T-helper 1 cell treated with Interleukin-12 subunit alpha and Interleukin-12 subunit beta and Interleukin-4 antibody, amounts not matched to agents 30 μg/mL and 1 μg/mL, for 36 hours (primary cell): ENCODE results near the gene ZNF174.
A peak's percentile ranks its signal among the peaks of the same experiment; 100 is the strongest.

ENCODE experiments used
- H3K27ac Mint-ChIP-seq: one replicate; pipeline ENCODE4 v1.8.0; 2021; ENCODE audit warnings: mild to moderate bottlenecking, mixed read lengths
- H3K27me3 Mint-ChIP-seq: one replicate; pipeline ENCODE4 v1.8.0; 2021; ENCODE audit warnings: low read depth, mixed read lengths
- H3K36me3 Mint-ChIP-seq: one replicate; pipeline ENCODE4 v1.8.0; 2021; ENCODE audit warnings: low read depth, mixed read lengths
- H3K4me1 Mint-ChIP-seq: one replicate; pipeline ENCODE4 v1.8.0; 2021; ENCODE audit warnings: low read depth, mixed read lengths
- H3K4me3 Mint-ChIP-seq: one replicate; pipeline ENCODE4 v1.8.0; 2021; ENCODE audit warnings: mild to moderate bottlenecking, moderate library complexity, mixed read lengths
- H3K9me3 Mint-ChIP-seq: one replicate; pipeline ENCODE4 v1.8.0; 2021; ENCODE audit warnings: mixed read lengths

Gene ZNF174

GRCh38 chr16:3400779-3401688 lies at the start of gene ZNF174, which contains the start of gene ZSCAN32:
TSS of gene ZNF174 (plus strand) at chr16:3401215. CDS start at chr16:3402005, 790 bp downstream.
TSS of gene ZSCAN32 (minus strand) at chr16:3401004. CDS start at chr16:3397557, 3,447 bp downstream.
- Mint-ChIP-seq H3K4me1 (peaks cover 23% of the 10 kb centered on the region), H3K9me3 (peaks cover 54% of the 10 kb centered on the region), H3K36me3 (peaks cover 71% of the 10 kb centered on the region), H3K27ac (peak within 1 kb of the TSS; percentile 84), H3K4me3 (peak within 1 kb of the TSS; percentile 90), H3K27me3 (no peaks in the 10 kb centered on the region)

DNA sequence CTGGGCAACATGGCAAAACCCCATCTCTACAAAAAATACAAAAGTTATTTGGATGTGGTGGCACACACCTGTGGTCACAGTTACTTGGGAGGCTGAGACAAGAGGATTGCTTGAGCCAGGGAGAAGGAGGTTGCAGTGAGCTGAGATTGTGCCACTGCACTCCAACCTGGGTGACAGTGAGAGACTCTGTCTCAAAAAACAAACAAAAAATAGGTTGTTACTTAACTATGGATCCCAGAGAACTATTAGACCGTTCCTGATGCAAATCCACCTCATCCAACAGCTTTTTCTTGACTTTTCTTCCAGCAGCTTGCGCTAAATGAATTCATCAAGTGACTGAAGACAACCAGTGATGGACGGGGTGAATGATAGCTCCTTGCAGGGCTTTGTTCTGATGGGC lies 45.4 kb upstream of the ZNF174 start, which contains the start of gene OR2C1:
OR2C1 (plus strand) TSS at position 301 of the 400 bp plus-strand sequence; CDS start at position 353, 52 bp downstream.
- Mint-ChIP-seq H3K4me3 (no peak within 1 kb of the TSS), H3K27me3 (no peaks in the 10 kb centered on the region), H3K4me1 (no peaks in the 10 kb centered on the region), H3K27ac (no peak within 1 kb of the TSS), H3K9me3 (peaks cover 50% of the 10 kb centered on the region), H3K36me3 (peaks cover 1% of the 10 kb centered on the region)

GRCh38 chr16:3356118-3356517 lies 44.9 kb upstream of the ZNF174 start:
- Mint-ChIP-seq H3K9me3 (peaks cover 53% of the 10 kb centered on the region), H3K4me3 (no peak overlapping the region), H3K4me1 (no peaks in the 10 kb centered on the region), H3K27me3 (no peaks in the 10 kb centered on the region), H3K36me3 (peaks cover 1% of the 10 kb centered on the region), H3K27ac (no peak overlapping the region)

- H3K4me3 Mint-ChIP-seq, result no peak overlapping the region
- peaks cover 1% of the 10 kb centered on the region for H3K36me3 Mint-ChIP-seq
Observed at GRCh38 chr16:3358871-3359270, 42.1 kb upstream of the ZNF174 start.

DNA sequence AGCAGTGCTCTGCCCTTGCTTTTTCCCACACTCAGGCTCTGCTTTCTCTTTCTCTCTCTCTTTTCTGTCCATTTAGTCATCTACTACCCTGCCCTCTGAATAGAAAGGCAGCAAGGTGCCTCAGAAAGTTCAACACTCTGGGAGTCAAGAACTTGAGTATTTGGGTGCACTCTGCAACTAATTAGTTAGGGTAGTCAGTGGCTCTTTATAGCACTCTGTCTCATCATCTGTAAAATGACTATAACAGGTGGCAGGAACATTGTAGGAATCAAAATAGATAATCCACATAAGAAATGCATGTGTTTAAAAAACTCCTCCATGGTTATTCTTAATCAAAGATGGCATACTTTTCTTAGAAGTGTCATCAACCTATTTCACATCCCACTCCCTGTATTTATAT lies 38.1 kb upstream of the ZNF174 start:
- Mint-ChIP-seq H3K27me3 (no peaks in the 10 kb centered on the region), H3K9me3 (peaks cover 64% of the 10 kb centered on the region), H3K4me1 (no peaks in the 10 kb centered on the region), H3K27ac (no peak overlapping the region), H3K4me3 (no peak overlapping the region), H3K36me3 (peaks cover 11% of the 10 kb centered on the region)

More at GRCh38 chr16:3358871-3359270, 42.1 kb upstream of the ZNF174 start:
- no peaks in the 10 kb centered on the region for H3K4me1 Mint-ChIP-seq
- H3K27ac Mint-ChIP-seq, result no peak overlapping the region
- no peaks in the 10 kb centered on the region for H3K27me3 Mint-ChIP-seq
- H3K9me3 Mint-ChIP-seq, result peaks cover 63% of the 10 kb centered on the region

- H3K27ac Mint-ChIP-seq, result no peak overlapping the region
- H3K36me3 Mint-ChIP-seq, result peaks cover 11% of the 10 kb centered on the region
- H3K4me1 Mint-ChIP-seq, result no peaks in the 10 kb centered on the region
- H3K27me3 Mint-ChIP-seq, result no peaks in the 10 kb centered on the region
- no peak overlapping the region for H3K4me3 Mint-ChIP-seq
- H3K9me3 Mint-ChIP-seq, result peaks cover 62% of the 10 kb centered on the region
Observed at GRCh38 chr16:3363793-3364192, 37.2 kb upstream of the ZNF174 start.

- Mint-ChIP-seq H3K27me3 (no peaks in the 10 kb centered on the region), H3K36me3 (peaks cover 11% of the 10 kb centered on the region), H3K4me3 (peak overlapping the region; percentile 47), H3K27ac (peak overlapping the region; percentile 76), H3K9me3 (peaks cover 55% of the 10 kb centered on the region), H3K4me1 (no peaks in the 10 kb centered on the region)
Observed at GRCh38 chr16:3364774-3365427, 36.1 kb upstream of the ZNF174 start.

DNA sequence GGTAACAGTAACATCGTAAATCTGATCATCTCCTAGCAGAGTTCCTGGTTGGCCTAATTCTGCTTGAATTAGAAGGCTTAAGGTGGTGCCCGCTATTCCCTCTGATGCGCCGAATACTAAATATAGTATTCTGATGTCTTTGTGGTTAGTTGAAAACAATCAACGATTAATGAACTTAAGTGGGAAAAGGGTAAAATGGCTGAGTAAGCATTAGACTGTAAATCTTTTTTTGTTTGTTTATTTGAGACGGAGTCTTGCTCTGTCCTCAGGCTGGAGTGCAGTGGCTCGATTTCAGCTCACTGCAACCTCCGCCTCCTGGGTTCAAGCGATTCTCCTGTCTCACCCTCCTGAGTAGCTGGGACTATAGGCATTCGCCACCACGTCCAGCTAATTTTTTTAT lies 31.9 kb upstream of the ZNF174 start:
- Mint-ChIP-seq H3K4me1 (no peaks in the 10 kb centered on the region), H3K36me3 (peaks cover 14% of the 10 kb centered on the region), H3K27me3 (no peaks in the 10 kb centered on the region), H3K4me3 (no peak overlapping the region), H3K9me3 (peaks cover 31% of the 10 kb centered on the region), H3K27ac (no peak overlapping the region)

DNA sequence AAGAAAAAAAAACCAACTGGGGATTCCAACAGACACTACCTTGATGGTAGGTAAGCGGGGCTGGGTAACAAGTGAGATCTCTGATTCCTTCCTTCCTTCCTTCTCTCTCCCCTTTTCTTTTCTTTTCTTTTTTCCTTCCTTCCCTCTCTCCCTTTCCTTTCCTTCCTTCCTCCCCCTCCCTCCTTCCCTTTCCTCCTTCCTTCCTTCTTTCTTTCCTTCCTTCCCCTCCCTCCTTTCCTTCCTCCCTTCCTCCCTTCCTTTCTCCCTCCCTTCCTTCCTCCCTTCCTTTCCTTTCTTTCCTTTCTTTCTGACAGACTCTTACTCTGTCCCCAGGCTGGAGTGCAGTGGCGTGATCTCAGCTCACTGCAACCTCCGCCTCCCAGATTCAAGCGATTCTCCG lies 25.3 kb upstream of the ZNF174 start:
- H3K27me3 Mint-ChIP-seq, result no peaks in the 10 kb centered on the region
- H3K9me3 Mint-ChIP-seq, result peaks cover 64% of the 10 kb centered on the region
- no peaks in the 10 kb centered on the region for H3K4me1 Mint-ChIP-seq
- H3K27ac Mint-ChIP-seq, result no peak overlapping the region
- H3K36me3 Mint-ChIP-seq, result peaks cover 17% of the 10 kb centered on the region
- no peak overlapping the region for H3K4me3 Mint-ChIP-seq

GRCh38 chr16:3377917-3378316 lies 23.1 kb upstream of the ZNF174 start:
- H3K27me3 Mint-ChIP-seq, result no peaks in the 10 kb centered on the region
- no peaks in the 10 kb centered on the region for H3K4me1 Mint-ChIP-seq
- H3K27ac Mint-ChIP-seq, result no peak overlapping the region
- peaks cover 86% of the 10 kb centered on the region for H3K9me3 Mint-ChIP-seq
- H3K36me3 Mint-ChIP-seq, result peaks cover 36% of the 10 kb centered on the region
- H3K4me3 Mint-ChIP-seq, result no peak overlapping the region

GRCh38 chr16:3383045-3383448 lies 18.0 kb upstream of the ZNF174 start:
- H3K4me3 Mint-ChIP-seq, result no peak overlapping the region

DNA sequence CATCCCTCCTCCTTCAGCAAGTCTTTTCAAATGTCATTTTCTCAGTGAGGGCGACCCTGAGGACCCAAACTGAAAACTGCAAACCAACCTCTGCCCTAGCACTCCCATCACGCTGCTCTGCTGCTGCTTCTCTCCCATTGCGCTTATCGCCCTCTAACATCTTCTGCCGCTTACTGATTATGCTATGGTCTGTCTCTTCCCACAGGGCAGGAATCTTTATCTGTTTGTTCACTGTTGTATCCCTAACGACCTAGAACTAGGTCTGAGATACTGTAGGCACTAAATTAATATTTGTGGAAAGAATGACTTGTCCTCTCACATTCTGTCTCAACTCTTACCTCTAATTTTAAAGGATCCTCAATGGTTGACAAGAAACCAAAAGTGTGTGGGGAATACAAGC lies 12.7 kb upstream of the ZNF174 start:
- Mint-ChIP-seq H3K9me3 (peaks cover 65% of the 10 kb centered on the region), H3K27me3 (no peaks in the 10 kb centered on the region), H3K36me3 (peaks cover 81% of the 10 kb centered on the region)

More at GRCh38 chr16:3383045-3383448, 18.0 kb upstream of the ZNF174 start:
- H3K36me3 Mint-ChIP-seq, result peaks cover 73% of the 10 kb centered on the region
- H3K27ac Mint-ChIP-seq, result no peak overlapping the region
- no peaks in the 10 kb centered on the region for H3K4me1 Mint-ChIP-seq
- no peaks in the 10 kb centered on the region for H3K27me3 Mint-ChIP-seq
- peaks cover 79% of the 10 kb centered on the region for H3K9me3 Mint-ChIP-seq

DNA sequence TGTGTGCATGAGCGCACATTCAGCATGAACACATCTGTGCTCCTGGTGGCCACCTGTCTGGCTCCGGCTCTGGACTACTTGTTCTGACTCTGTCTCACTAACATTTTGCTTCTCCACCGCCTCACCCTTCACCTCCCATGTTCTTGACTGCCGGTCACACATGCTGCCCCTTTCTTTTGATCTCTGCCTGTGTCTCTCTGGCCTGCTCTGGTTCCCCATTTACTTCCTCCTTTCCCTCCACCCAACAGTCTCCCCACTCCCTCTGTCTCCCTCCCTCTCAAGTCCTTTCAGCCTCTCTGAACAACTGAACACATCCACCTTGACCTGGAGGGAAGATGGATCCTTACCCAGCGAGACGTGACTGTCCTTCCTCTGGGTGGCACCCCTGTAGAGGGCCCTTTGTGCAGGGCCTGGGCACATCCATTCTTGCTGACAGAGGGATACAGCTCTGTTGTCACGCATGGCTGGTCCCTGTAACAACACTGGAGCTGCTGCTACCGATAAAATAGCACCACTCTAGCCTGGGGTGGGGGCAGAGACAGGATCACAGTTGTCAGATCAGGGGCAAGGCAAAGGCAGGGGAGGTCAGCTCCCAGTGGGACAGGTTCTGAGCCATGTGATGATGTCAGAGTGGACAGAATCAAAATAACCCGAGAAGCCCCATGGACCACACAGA lies 11.2 kb upstream of the ZNF174 start:
- Mint-ChIP-seq H3K9me3 (peaks cover 63% of the 10 kb centered on the region), H3K27ac (no peak overlapping the region)

More for the DNA sequence above, 12.7 kb upstream of the ZNF174 start:
- no peaks in the 10 kb centered on the region for H3K4me1 Mint-ChIP-seq
- no peak overlapping the region for H3K27ac Mint-ChIP-seq
- H3K4me3 Mint-ChIP-seq, result no peak overlapping the region

GRCh38 chr16:3400446-3400778 lies 603 bp upstream of the ZNF174 start:
- Mint-ChIP-seq H3K36me3 (peaks cover 72% of the 10 kb centered on the region), H3K27me3 (no peaks in the 10 kb centered on the region), H3K9me3 (peaks cover 52% of the 10 kb centered on the region), H3K4me3 (peak overlapping the region; percentile 90), H3K27ac (peak overlapping the region; percentile 74), H3K4me1 (peaks cover 23% of the 10 kb centered on the region)

More for the DNA sequence above, 11.2 kb upstream of the ZNF174 start:
- H3K36me3 Mint-ChIP-seq, result peaks cover 80% of the 10 kb centered on the region
- peaks cover 4% of the 10 kb centered on the region for H3K4me1 Mint-ChIP-seq
- H3K4me3 Mint-ChIP-seq, result no peak overlapping the region
- no peaks in the 10 kb centered on the region for H3K27me3 Mint-ChIP-seq
